Activated CD4-positive, alpha-beta memory T cell treated with anti-CD3 and anti-CD28 coated beads for 36 hours (primary cell): ENCODE data around the gene DNAH10. TPM values are rescaled to one million over a fixed set of nuclear protein-coding genes. Genes with fewer than 3 reads are reported as not detected.
"Not testable (repeated sequence)": the region's sequence is repeated elsewhere in the genome, so short reads cannot be mapped to it uniquely, and the experiment has no call there.

Experiments used
- CTCF ChIA-PET: fragments of 350-600 bp; sonication (Branson Sonifier 250); formaldehyde crosslinking; loops from one replicate; lab custom pipeline; 2021; ENCODE audit warnings: antibody characterized with exemption, inconsistent platforms; lab: Charles Lee
- POLR2A ChIA-PET: fragments of 350-600 bp; sonication (Branson Sonifier 250); formaldehyde crosslinking; loops from one replicate; lab custom pipeline; 2021; ENCODE audit warnings: antibody characterized with exemption; lab: Charles Lee
- DNase-seq: peaks from one replicate; pipeline ENCODE4 v3.0.0-alpha.2; 2020
- H3K27ac Mint-ChIP-seq: one replicate; pipeline ENCODE4 v1.8.0; 2021; ENCODE audit warnings: mixed read lengths
- H3K27me3 Mint-ChIP-seq: one replicate; pipeline ENCODE4 v1.8.0; 2021; ENCODE audit warnings: mixed read lengths
- H3K36me3 Mint-ChIP-seq: one replicate; pipeline ENCODE4 v1.8.0; 2021; ENCODE audit warnings: mixed read lengths
- H3K4me1 Mint-ChIP-seq: one replicate; pipeline ENCODE4 v1.8.0; 2021; ENCODE audit warnings: low read depth, mixed read lengths
- H3K4me3 Mint-ChIP-seq: one replicate; pipeline ENCODE4 v1.8.0; 2021; ENCODE audit warnings: mild to moderate bottlenecking, mixed read lengths
- H3K9me3 Mint-ChIP-seq: one replicate; pipeline ENCODE4 v1.8.0; 2021; ENCODE audit warnings: mixed read lengths
- intact Hi-C: fragments of 100-400 bp; cut with micrococcal nuclease; formaldehyde crosslinking; loops from one replicate; pipeline ENCODE4 v1.15.1; 2023
- total RNA-seq, 2 experiments: library from RNA; stranded (reverse); gene quantifications; one replicate each; pipeline ENCODE4 v1.2.3, GENCODE V29; 2021

Gene DNAH10
- total RNA-seq, 2 experiments from 2014 or later: 0.10 to 0.19 TPM

- no peak for DNase-seq
- POLR2A ChIA-PET: no interaction called here
- H3K4me1 Mint-ChIP-seq: peaks cover 20% of the 10 kb centered on the region
- H3K36me3 Mint-ChIP-seq: peaks cover 23% of the 10 kb centered on the region
- CTCF ChIA-PET: interaction anchor here (1.5 kb wide), 1 partner anchor 37 kb away, joined by 3 read pairs; no protein-coding TSS in a partner anchor
- peaks cover 8% of the 10 kb centered on the region for H3K9me3 Mint-ChIP-seq
- H3K27me3 Mint-ChIP-seq: no peaks in the 10 kb centered on the region
- intact Hi-C loops: no loop called here
- no peak overlapping the region for H3K27ac Mint-ChIP-seq
- no peak overlapping the region for H3K4me3 Mint-ChIP-seq
Measured at GRCh38 chr12:123942238-123942653, 180.1 kb downstream of the DNAH10 start.

GRCh38 chr12:123942911-123943648 lies 181.0 kb downstream of the DNAH10 start:
- no peak overlapping the region for H3K27ac Mint-ChIP-seq
- no peak overlapping the region for H3K4me3 Mint-ChIP-seq
- H3K9me3 Mint-ChIP-seq: peaks cover 8% of the 10 kb centered on the region
- DNase-seq: no peak
- POLR2A ChIA-PET: no interaction called here
- H3K4me1 Mint-ChIP-seq: peaks cover 12% of the 10 kb centered on the region
- peaks cover 19% of the 10 kb centered on the region for H3K36me3 Mint-ChIP-seq
- no peaks in the 10 kb centered on the region for H3K27me3 Mint-ChIP-seq
- CTCF ChIA-PET: interaction anchor here (0.6 kb wide), 1 partner anchor 19 kb away, joined by 3 read pairs; no protein-coding TSS in a partner anchor
- intact Hi-C loops: no loop called here

- POLR2A ChIA-PET: no interaction called here
- H3K27me3 Mint-ChIP-seq: no peaks in the 10 kb centered on the region
- H3K4me1 Mint-ChIP-seq: peaks cover 4% of the 10 kb centered on the region
- DNase-seq: no peak
- peaks cover 8% of the 10 kb centered on the region for H3K9me3 Mint-ChIP-seq
- peaks cover 19% of the 10 kb centered on the region for H3K36me3 Mint-ChIP-seq
- intact Hi-C loops: no loop called here
- H3K27ac Mint-ChIP-seq: no peak overlapping the region
- CTCF ChIA-PET: no interaction called here
- H3K4me3 Mint-ChIP-seq: no peak overlapping the region
Measured at GRCh38 chr12:123943816-123944215, 181.7 kb downstream of the DNAH10 start.

GRCh38 chr12:123944696-123945095 lies 182.6 kb downstream of the DNAH10 start:
- H3K27ac Mint-ChIP-seq: no peak overlapping the region
- H3K27me3 Mint-ChIP-seq: no peaks in the 10 kb centered on the region
- intact Hi-C loops: no loop called here

GRCh38 chr12:123945287-123946151 lies 183.4 kb downstream of the DNAH10 start:
- H3K36me3 Mint-ChIP-seq: peaks cover 19% of the 10 kb centered on the region
- no peaks in the 10 kb centered on the region for H3K4me1 Mint-ChIP-seq
- ChIA-PET CTCF (no interaction called here), POLR2A (no interaction called here)
- DNase-seq: no peak
- no peak overlapping the region for H3K27ac Mint-ChIP-seq
- H3K4me3 Mint-ChIP-seq: no peak overlapping the region
- H3K27me3 Mint-ChIP-seq: no peaks in the 10 kb centered on the region
- H3K9me3 Mint-ChIP-seq: peaks cover 8% of the 10 kb centered on the region
- intact Hi-C loops: no loop called here

More at GRCh38 chr12:123944696-123945095, 182.6 kb downstream of the DNAH10 start:
- Mint-ChIP-seq H3K36me3 (peaks cover 19% of the 10 kb centered on the region), H3K4me1 (no peaks in the 10 kb centered on the region), H3K4me3 (no peak overlapping the region), H3K9me3 (peaks cover 8% of the 10 kb centered on the region)
- POLR2A ChIA-PET: no interaction called here
- CTCF ChIA-PET: no interaction called here
- DNase-seq: no peak

GRCh38 chr12:123946152-123946515 lies 184.0 kb downstream of the DNAH10 start:
- H3K4me1 Mint-ChIP-seq: no peaks in the 10 kb centered on the region
- CTCF ChIA-PET: no interaction called here
- no peak overlapping the region for H3K27ac Mint-ChIP-seq
- H3K9me3 Mint-ChIP-seq: peaks cover 8% of the 10 kb centered on the region
- DNase-seq: no peak
- H3K27me3 Mint-ChIP-seq: no peaks in the 10 kb centered on the region
- intact Hi-C loops: no loop called here
- H3K4me3 Mint-ChIP-seq: no peak overlapping the region
- POLR2A ChIA-PET: no interaction called here
- H3K36me3 Mint-ChIP-seq: peaks cover 19% of the 10 kb centered on the region

- H3K27ac Mint-ChIP-seq, POLR2A ChIA-PET, intact Hi-C loops, H3K4me3 Mint-ChIP-seq, DNase-seq, CTCF ChIA-PET, H3K27me3 Mint-ChIP-seq, H3K4me1 Mint-ChIP-seq, H3K9me3 Mint-ChIP-seq: not testable (repeated sequence)
- peaks cover 15% of the 10 kb centered on the region for H3K36me3 Mint-ChIP-seq
Measured at GRCh38 chr12:123946516-123947505, 184.7 kb downstream of the DNAH10 start.

- intact Hi-C loops, CTCF ChIA-PET, POLR2A ChIA-PET, H3K27me3 Mint-ChIP-seq, H3K4me3 Mint-ChIP-seq, H3K27ac Mint-ChIP-seq, DNase-seq, H3K4me1 Mint-ChIP-seq, H3K36me3 Mint-ChIP-seq, H3K9me3 Mint-ChIP-seq: not testable (repeated sequence)
Measured at GRCh38 chr12:123947531-123947930, 185.4 kb downstream of the DNAH10 start.

GRCh38 chr12:123948401-123948795 lies 186.3 kb downstream of the DNAH10 start:
- H3K27ac Mint-ChIP-seq: no peak overlapping the region
- no peaks in the 10 kb centered on the region for H3K27me3 Mint-ChIP-seq
- intact Hi-C loops: no loop called here
- ChIA-PET POLR2A (no interaction called here), CTCF (no interaction called here)
- DNase-seq: no peak
- no peaks in the 10 kb centered on the region for H3K9me3 Mint-ChIP-seq
- peaks cover 4% of the 10 kb centered on the region for H3K36me3 Mint-ChIP-seq
- no peaks in the 10 kb centered on the region for H3K4me1 Mint-ChIP-seq
- no peak overlapping the region for H3K4me3 Mint-ChIP-seq

- H3K36me3 Mint-ChIP-seq: peaks cover 4% of the 10 kb centered on the region
- DNase-seq: no peak
- ChIA-PET CTCF (no interaction called here), POLR2A (no interaction called here)
- no peak overlapping the region for H3K4me3 Mint-ChIP-seq
- no peaks in the 10 kb centered on the region for H3K9me3 Mint-ChIP-seq
- H3K27ac Mint-ChIP-seq: no peak overlapping the region
- H3K4me1 Mint-ChIP-seq: no peaks in the 10 kb centered on the region
- H3K27me3 Mint-ChIP-seq: no peaks in the 10 kb centered on the region
- intact Hi-C loops: no loop called here
Measured at GRCh38 chr12:123948796-123949769, 187.0 kb downstream of the DNAH10 start.

- Mint-ChIP-seq H3K36me3 (no peaks in the 10 kb centered on the region), H3K4me3 (no peak overlapping the region), H3K27ac (no peak overlapping the region), H3K27me3 (no peaks in the 10 kb centered on the region), H3K4me1 (no peaks in the 10 kb centered on the region), H3K9me3 (no peaks in the 10 kb centered on the region)
- intact Hi-C loops: no loop called here
- DNase-seq: no peak
- CTCF ChIA-PET: no interaction called here
- POLR2A ChIA-PET: no interaction called here
Measured at GRCh38 chr12:123949770-123950165, 187.7 kb downstream of the DNAH10 start.
